MM.1S (cell line): ENCODE data around the gene DBNDD1.

Source experiments
- CTCF ChIP-seq: fragments of 300-600 bp; sonication (generic); IDR thresholded peaks from 2 replicates; pipeline ENCODE4 v1.5.1; 2016; ENCODE audit warnings: antibody characterized with exemption, low read length, mixed read lengths
- EZH2 ChIP-seq: fragments of 300-600 bp; sonication (generic); optimal IDR thresholded peaks from 2 replicates; pipeline ENCODE3; 2017; ENCODE audit warnings: low read depth, mild to moderate bottlenecking, antibody characterized with exemption, low read length, mixed read lengths
- EZH2phosphoT487 ChIP-seq: fragments of 300-600 bp; sonication (generic); IDR thresholded peaks from 2 replicates; pipeline ENCODE4 v1.6.1; 2018; ENCODE audit warnings: antibody characterized with exemption, low read length

GRCh38 chr16:90015586-90016338, 3.5 kb downstream of the DBNDD1 start:
- TF ChIP-seq EZH2phosphoT487: no peak
- no peak for TF ChIP-seq CTCF
- TF ChIP-seq EZH2: no peak
